Measurements from ENCODE around the gene SPTLC2.
A peak's percentile ranks its signal among the peaks of the same experiment; 100 is the strongest.

The SPTLC2 gene

DNA sequence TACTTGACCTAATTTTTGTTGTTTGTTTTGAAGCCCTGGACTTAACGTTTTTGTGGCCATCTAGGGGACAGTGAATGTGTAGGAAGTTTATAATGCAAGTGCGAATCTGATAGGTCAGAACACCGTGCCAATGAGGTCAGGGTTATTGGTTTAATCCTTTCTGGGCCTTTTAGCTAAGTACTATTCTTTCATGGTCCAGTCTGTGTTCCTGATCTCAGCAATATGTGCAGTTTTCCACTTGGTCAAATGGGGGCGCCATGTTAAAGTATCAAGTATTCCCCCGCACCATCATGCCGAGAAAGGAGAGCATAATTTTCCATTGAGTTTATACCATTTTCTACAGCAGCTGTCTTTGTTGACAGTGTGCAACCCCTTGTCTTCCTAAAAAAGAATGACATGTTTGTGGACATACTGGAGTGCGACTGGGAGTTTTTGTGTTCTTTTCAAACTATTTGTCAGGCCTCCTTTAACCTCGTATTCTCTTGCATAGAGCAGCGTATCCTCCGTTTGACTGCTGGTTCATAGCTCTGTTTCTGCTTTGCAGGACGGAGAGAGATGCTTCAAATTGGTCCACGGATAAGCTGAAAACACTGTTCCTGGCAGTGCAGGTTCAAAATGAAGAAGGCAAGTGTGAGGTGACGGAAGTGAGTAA lies 157.2 kb downstream of the SPTLC2 start:
- Histone ChIP-seq H3K36me3 (replicated peaks; ENCODE audit: insufficient read depth, low read length) (0 out of 2 replicates have a peak, but pooled peaks cover 7% of the 10 kb centered on the region), H3K27me3 (replicated peaks; ENCODE audit: insufficient read depth, low read length) (no peaks in the 10 kb centered on the region), H4K20me1 (ENCODE audit: insufficient read depth, low read length) (no peaks in the 10 kb centered on the region), H3K4me2 (ENCODE audit: low read depth, low read length) (peak overlapping the region; percentile 86), H3K9me3 (replicated peaks; ENCODE audit: insufficient read depth, low read length) (no peaks in the 10 kb centered on the region), H3K9me2 (replicated peaks; ENCODE audit: insufficient read depth, low read length) (no peaks in the 10 kb centered on the region), H3K27ac (ENCODE audit: low read length) (no peak overlapping the region; the same call in 1 of the 2 replicates), H3K4me3 (ENCODE audit: low read length) (peak overlapping the region; percentile 88), H3K4me1 (ENCODE audit: low read length) (peaks cover 9% of the 10 kb centered on the region), H2AFZ (ENCODE audit: low read length) (no peak overlapping the region), H3K9ac (ENCODE audit: low read length) (peak overlapping the region; percentile 77; the same call in 1 of the 2 replicates), H3K79me2 (ENCODE audit: low read length) (peaks cover 46% of the 10 kb centered on the region), H3F3A (ENCODE audit: insufficient read depth, low read length) (peaks cover 8% of the 10 kb centered on the region; the same call in 1 of the 2 replicates)
- peak; percentile 29 for DNase-seq
- TF ChIP-seq EZH2phosphoT487 (IDR thresholded peaks at IDR 0.05; ENCODE audit: low read length): no peak
- TF ChIP-seq, protein P1, sequence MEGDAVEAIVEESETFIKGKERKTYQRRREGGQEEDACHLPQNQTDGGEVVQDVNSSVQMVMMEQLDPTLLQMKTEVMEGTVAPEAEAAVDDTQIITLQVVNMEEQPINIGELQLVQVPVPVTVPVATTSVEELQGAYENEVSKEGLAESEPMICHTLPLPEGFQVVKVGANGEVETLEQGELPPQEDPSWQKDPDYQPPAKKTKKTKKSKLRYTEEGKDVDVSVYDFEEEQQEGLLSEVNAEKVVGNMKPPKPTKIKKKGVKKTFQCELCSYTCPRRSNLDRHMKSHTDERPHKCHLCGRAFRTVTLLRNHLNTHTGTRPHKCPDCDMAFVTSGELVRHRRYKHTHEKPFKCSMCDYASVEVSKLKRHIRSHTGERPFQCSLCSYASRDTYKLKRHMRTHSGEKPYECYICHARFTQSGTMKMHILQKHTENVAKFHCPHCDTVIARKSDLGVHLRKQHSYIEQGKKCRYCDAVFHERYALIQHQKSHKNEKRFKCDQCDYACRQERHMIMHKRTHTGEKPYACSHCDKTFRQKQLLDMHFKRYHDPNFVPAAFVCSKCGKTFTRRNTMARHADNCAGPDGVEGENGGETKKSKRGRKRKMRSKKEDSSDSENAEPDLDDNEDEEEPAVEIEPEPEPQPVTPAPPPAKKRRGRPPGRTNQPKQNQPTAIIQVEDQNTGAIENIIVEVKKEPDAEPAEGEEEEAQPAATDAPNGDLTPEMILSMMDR (IDR thresholded peaks at IDR 0.05; ENCODE audit: low read length): peak; percentile 44

DNA sequence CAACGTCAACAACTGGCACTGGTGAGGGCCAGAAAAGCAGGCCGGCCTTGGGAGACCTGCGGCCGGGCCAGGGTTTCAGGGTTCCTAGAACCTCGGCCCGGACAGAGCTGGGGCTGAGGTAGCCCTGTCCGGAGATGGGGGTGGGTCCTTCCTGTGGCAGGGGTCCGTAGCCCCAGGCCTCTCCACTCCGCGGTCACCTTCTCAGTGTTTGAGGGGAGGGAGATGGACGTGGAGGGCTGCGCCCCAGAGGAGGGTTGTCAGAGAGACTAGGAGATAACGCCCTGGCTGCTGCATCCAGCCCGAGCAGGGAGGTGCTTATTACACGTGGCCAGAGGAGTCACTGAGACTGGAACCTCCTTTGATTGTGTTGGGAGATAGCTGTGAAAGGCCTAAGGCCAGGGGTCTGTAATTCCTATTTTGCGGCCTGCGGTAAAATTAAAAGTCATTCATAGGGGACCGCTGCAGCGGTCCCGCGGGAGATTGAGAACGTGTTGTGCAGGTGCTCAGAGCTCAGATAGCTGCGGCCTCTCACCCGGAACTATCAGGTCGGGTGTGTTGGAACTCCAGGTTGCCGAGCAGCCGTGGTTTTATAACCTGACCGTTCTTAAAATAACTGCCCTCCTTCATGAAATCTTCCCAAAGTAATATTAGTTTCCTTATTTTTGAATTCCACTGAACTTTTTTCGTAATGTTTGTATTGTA lies 158.0 kb downstream of the SPTLC2 start:
- H3K9ac ChIP-seq (ENCODE audit: low read length): peak overlapping the region; percentile 77
- no peaks in the 10 kb centered on the region for H3K9me3 ChIP-seq (replicated peaks; ENCODE audit: insufficient read depth, low read length)
- peaks cover 9% of the 10 kb centered on the region for H3K4me1 ChIP-seq (ENCODE audit: low read length)
- H3K79me2 ChIP-seq (ENCODE audit: low read length): peaks cover 46% of the 10 kb centered on the region
- peak overlapping the region; percentile 68; the same call in 1 of the 2 replicates for H2AFZ ChIP-seq (ENCODE audit: low read length)
- H3K27ac ChIP-seq (ENCODE audit: low read length): peak overlapping the region; percentile 75; the same call in 1 of the 2 replicates
- no peaks in the 10 kb centered on the region for H4K20me1 ChIP-seq (ENCODE audit: insufficient read depth, low read length)
- H3K27me3 ChIP-seq (replicated peaks; ENCODE audit: insufficient read depth, low read length): no peaks in the 10 kb centered on the region
- TF ChIP-seq EZH2phosphoT487 (IDR thresholded peaks at IDR 0.05; ENCODE audit: low read length) (no peak), EZH2 (optimal IDR thresholded peaks at IDR 0.05; ENCODE audit: low read depth, low read length) (no peak)
- TF ChIP-seq, protein P1 (IDR thresholded peaks at IDR 0.05; ENCODE audit: low read length): no peak
- H3K9me2 ChIP-seq (replicated peaks; ENCODE audit: insufficient read depth, low read length): no peaks in the 10 kb centered on the region
- H3K4me3 ChIP-seq (ENCODE audit: low read length): peak overlapping the region; percentile 88
- 0 out of 2 replicates have a peak, but pooled peaks cover 7% of the 10 kb centered on the region for H3K36me3 ChIP-seq (replicated peaks; ENCODE audit: insufficient read depth, low read length)
- peak; percentile 23 for DNase-seq
- H3F3A ChIP-seq (ENCODE audit: insufficient read depth, low read length): peaks cover 8% of the 10 kb centered on the region; the same call in 1 of the 2 replicates
- peak overlapping the region; percentile 86 for H3K4me2 ChIP-seq (ENCODE audit: low read depth, low read length)

DNA sequence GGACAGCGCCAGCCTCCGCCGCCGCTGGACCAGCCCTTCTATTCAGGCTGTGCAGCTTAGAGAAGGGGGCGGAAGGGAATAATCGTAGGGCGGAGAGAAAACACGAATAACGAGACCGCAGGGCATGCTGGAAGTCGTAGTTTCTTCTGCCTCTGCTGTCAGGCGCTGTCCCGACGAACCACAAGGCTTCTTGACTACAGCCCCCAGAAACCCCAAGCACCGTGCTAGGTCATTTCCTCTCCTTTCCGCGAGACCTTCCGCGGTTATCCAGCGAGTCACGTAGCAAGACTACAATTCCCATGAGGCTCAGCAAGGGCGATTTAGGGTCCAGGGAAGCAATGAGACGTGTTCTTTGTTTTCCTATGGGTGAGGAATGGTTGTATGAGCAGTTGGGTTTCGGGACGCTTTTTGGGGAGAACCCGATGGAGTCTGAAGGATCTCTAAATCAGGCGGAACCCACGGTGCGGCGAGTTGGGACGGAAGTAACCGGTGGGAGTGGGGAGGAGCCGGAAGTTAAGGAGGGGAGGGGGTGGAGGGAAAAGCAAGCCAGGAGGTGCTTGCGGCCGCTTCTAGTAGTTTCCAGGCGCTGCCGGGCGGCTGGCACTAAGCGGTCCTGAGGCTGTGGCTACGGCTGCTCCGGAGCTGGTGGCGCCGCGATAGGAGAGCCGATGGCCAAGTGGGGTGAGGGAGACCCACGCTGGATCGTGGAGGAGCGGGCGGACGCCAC lies 158.8 kb downstream of the SPTLC2 start, which contains the start of the genes AHSA1 and VIPAS39:
Gene AHSA1 (plus strand): TSS at position 572 of the 727 bp plus-strand sequence. CDS start 97 bp downstream, at position 669.
Gene VIPAS39 (minus strand): TSS at position 80 of the 727 bp plus-strand sequence. CDS start 3,499 bp downstream, outside the sequence.
- Histone ChIP-seq H3K4me3 (ENCODE audit: low read length) (peak within 1 kb of the TSS; percentile 88), H3K27me3 (replicated peaks; ENCODE audit: insufficient read depth, low read length) (no peaks in the 10 kb centered on the region), H3K36me3 (replicated peaks; ENCODE audit: insufficient read depth, low read length) (0 out of 2 replicates have a peak, but pooled peaks cover 7% of the 10 kb centered on the region), H3K27ac (ENCODE audit: low read length) (peak within 1 kb of the TSS; percentile 75; the same call in 1 of the 2 replicates), H4K20me1 (ENCODE audit: insufficient read depth, low read length) (no peaks in the 10 kb centered on the region), H3K4me2 (ENCODE audit: low read depth, low read length) (peak within 1 kb of the TSS; percentile 86), H3K9me2 (replicated peaks; ENCODE audit: insufficient read depth, low read length) (no peaks in the 10 kb centered on the region), H3K9me3 (replicated peaks; ENCODE audit: insufficient read depth, low read length) (no peaks in the 10 kb centered on the region), H3K79me2 (ENCODE audit: low read length) (peaks cover 46% of the 10 kb centered on the region), H2AFZ (ENCODE audit: low read length) (peak within 1 kb of the TSS; percentile 68), H3K9ac (ENCODE audit: low read length) (peak within 1 kb of the TSS; percentile 77), H3F3A (ENCODE audit: insufficient read depth, low read length) (peaks cover 8% of the 10 kb centered on the region; the same call in 1 of the 2 replicates), H3K4me1 (ENCODE audit: low read length) (peaks cover 9% of the 10 kb centered on the region)
- peak; percentile 95 for DNase-seq
- no peak for TF ChIP-seq EZH2 (optimal IDR thresholded peaks at IDR 0.05; ENCODE audit: low read depth, low read length)
- TF ChIP-seq EZH2phosphoT487 (IDR thresholded peaks at IDR 0.05; ENCODE audit: low read length): no peak
- TF ChIP-seq, protein P1 (IDR thresholded peaks at IDR 0.05; ENCODE audit: low read length): no peak
